ENCODE results near the gene PIP4K2C. TPM values are rescaled to one million over a fixed set of nuclear protein-coding genes. Genes with fewer than 3 reads are reported as not detected.

The PIP4K2C gene
- total and polyA plus RNA-seq, 2 of the 4 experiments (the other 2 are of a cell fraction) = 12.5 to 23.1 TPM

- no CpG with 5 or more reads among the region's 4 CpGs for WGBS, 2 experiments (ENCODE audit: extremely low coverage in 2 of 2, insufficient read length in 1 of 2)
- CTCF ChIA-PET = no interaction called here
- in situ Hi-C loops (cut with MboI; ENCODE audit: low sequenced_read_pairs) = no loop called here
Measured at GRCh38 chr12:57593187-57593586, 2.2 kb downstream of the PIP4K2C start.

More at GRCh38 chr12:57593187-57593586, 2.2 kb downstream of the PIP4K2C start:
- POLR2A ChIA-PET (ENCODE audit: unreplicated experiment) = interaction anchor here (0.6 kb wide), 1 partner anchor 1233 kb away, joined by 3 read pairs; the partner anchor contains the start of gene STAT2
- Histone ChIP-seq H2AK9ac (replicated peaks; ENCODE audit: low read depth, low read length, poor library complexity) (no peak overlapping the region), H3K56ac (ENCODE audit: extremely low read depth, insufficient read depth, low read length) (no peak overlapping the region), H4K20me1 (ENCODE audit: insufficient read depth, low read length) (no peaks in the 10 kb centered on the region), H2AFZ (replicated peaks; ENCODE audit: low read length, poor library complexity) (no peak overlapping the region), H2BK15ac (ENCODE audit: low read depth, low read length) (no peak overlapping the region), H2AK5ac (ENCODE audit: low read depth, low read length) (no peak overlapping the region), H3K18ac (ENCODE audit: low read depth, low read length) (no peak overlapping the region), H3K27ac (ENCODE audit: insufficient read depth, low read length) (no peak overlapping the region), H3K79me1 (ENCODE audit: low read depth in 1 of 2, low read length in 2 of 2) (peaks cover 15 to 25% of the 10 kb centered on the region in 2 experiments; a peak in 3 of 4 replicates), H3K9ac (ENCODE audit: low read depth, low read length) (no peak overlapping the region), H3K4me2 (ENCODE audit: low read depth, low read length) (no peak overlapping the region), H3K36me3 (ENCODE audit: control insufficient read depth, insufficient read depth, low read length) (peaks cover 5% of the 10 kb centered on the region), H3K14ac (replicated peaks; ENCODE audit: low read depth, low read length) (no peak overlapping the region), H2BK5ac (ENCODE audit: low read depth, low read length, poor library complexity, severe bottlenecking) (no peak overlapping the region), H3K23ac (ENCODE audit: low read depth, low read length) (no peak overlapping the region), H2BK120ac (ENCODE audit: low read depth, low read length) (no peak overlapping the region), H2BK20ac (ENCODE audit: low read depth, low read length) (no peak overlapping the region), H4K5ac (ENCODE audit: low read depth, low read length) (no peak overlapping the region), H4K91ac (ENCODE audit: insufficient read depth, low read depth, low read length) (no peak overlapping the region), H3K4me3 (ENCODE audit: insufficient read depth, low read depth, low read length) (no peak overlapping the region), H4K8ac (ENCODE audit: low read depth in 2 of 2, low read length in 2 of 2) (no peak overlapping the region), H3K9me1 (ENCODE audit: insufficient read depth, low read length) (peaks cover 11% of the 10 kb centered on the region), H3K27me3 (ENCODE audit: control insufficient read depth, insufficient read depth, low read length) (peaks cover under 1% of the 10 kb centered on the region), H3K4me1 (ENCODE audit: control insufficient read depth, insufficient read depth, low read length) (peaks cover 5% of the 10 kb centered on the region; the same call in 1 of the 2 replicates), H3K9me3 (ENCODE audit: control insufficient read depth, insufficient read depth, low read length) (no peaks in the 10 kb centered on the region), H3K4ac (ENCODE audit: low read depth, low read length) (no peak overlapping the region)
- dilution Hi-C loops (cut with HindIII; ENCODE audit: low sequenced_read_pairs, unreplicated experiment) = no loop called here
- BruUV-seq (replicated peaks) = no TSS peak
- TF ChIP-seq CTCF (conservative IDR thresholded peaks at IDR 0.05; ENCODE audit: low read depth, low read length) (no peak), SMC3 (IDR thresholded peaks at IDR 0.05; ENCODE audit: low read depth, low read length) (no peak), BHLHE40 (IDR thresholded peaks at IDR 0.05; ENCODE audit: low read depth, low read length) (no peak)
- intact Hi-C loops (cut with micrococcal nuclease) = no loop called here
- ATAC-seq (ENCODE audit: low read depth) = no peak
- no peak for DNase-seq

Measured in IMR-90 (cell line).